ENCODE measurements around the gene TMEM9B. TPM values are rescaled to one million over a fixed set of nuclear protein-coding genes. Genes with fewer than 3 reads are reported as not detected.

The TMEM9B gene
- total RNA-seq, 1 experiment from 2014 or later: 23.5 TPM

Small RNA genes lying within 50 kb of the gene (small RNA-seq; reads per million reads assigned to genes)
- gene RF00019: not detected

Other genes starting within 250 kb of the TMEM9B start
- gene AKIP1, start 53.3 kb downstream of the TMEM9B start, total RNA-seq (2014; rRNA removed; shearing (Covaris generic)): 19.3 and 26.3 TPM in 2 replicates
- gene C11orf16, start 31.5 kb downstream of the TMEM9B start, total RNA-seq (2014; rRNA removed; shearing (Covaris generic)): not detected in 2 replicates
- gene ASCL3, start 21.4 kb downstream of the TMEM9B start, total RNA-seq (2014; rRNA removed; shearing (Covaris generic)): not detected in 2 replicates
- gene NRIP3, start 39.6 kb upstream of the TMEM9B start, total RNA-seq (2014; rRNA removed; shearing (Covaris generic)): not detected in 2 replicates
- gene SCUBE2, start 127.2 kb upstream of the TMEM9B start, total RNA-seq (2014; rRNA removed; shearing (Covaris generic)): not detected in 2 replicates